ENCODE results near the gene SLC2A4.

DNA sequence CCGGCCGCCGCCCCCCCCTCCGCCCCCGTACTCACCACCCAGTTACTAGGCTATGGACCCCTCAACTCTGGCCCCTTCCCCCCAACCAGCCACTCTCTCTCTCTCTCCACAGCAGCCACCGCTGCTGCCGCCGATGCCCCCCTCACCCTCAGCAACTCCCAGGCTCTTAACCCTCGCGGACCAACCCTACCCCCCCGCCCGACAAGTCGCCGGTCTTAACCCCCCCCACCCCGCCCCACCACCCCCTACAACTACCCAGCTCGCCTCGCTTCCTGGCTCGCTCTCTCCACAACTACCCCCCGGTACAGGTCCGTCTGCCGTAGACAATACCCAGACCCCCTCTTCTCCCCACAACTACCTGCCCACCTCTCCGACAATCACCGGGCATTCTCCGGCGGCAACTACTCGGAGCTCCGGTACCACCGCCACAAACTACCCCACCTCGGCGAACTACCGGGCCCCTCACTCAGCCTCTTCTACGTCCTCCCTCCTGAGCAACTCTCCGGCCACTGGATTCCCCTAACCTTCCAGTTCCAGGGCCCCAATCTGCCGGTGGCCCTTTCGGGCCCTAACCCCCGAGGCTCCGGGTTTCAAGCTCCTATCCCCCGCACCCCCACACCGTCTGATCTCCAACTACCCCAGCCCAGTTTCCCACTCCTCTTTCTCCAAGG lies 43.0 kb upstream of the SLC2A4 start:
- TF ChIP-seq, protein P1, sequence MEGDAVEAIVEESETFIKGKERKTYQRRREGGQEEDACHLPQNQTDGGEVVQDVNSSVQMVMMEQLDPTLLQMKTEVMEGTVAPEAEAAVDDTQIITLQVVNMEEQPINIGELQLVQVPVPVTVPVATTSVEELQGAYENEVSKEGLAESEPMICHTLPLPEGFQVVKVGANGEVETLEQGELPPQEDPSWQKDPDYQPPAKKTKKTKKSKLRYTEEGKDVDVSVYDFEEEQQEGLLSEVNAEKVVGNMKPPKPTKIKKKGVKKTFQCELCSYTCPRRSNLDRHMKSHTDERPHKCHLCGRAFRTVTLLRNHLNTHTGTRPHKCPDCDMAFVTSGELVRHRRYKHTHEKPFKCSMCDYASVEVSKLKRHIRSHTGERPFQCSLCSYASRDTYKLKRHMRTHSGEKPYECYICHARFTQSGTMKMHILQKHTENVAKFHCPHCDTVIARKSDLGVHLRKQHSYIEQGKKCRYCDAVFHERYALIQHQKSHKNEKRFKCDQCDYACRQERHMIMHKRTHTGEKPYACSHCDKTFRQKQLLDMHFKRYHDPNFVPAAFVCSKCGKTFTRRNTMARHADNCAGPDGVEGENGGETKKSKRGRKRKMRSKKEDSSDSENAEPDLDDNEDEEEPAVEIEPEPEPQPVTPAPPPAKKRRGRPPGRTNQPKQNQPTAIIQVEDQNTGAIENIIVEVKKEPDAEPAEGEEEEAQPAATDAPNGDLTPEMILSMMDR (conservative IDR thresholded peaks at IDR 0.05): no peak
- TF ChIP-seq EZH2 (IDR thresholded peaks at IDR 0.05; ENCODE audit: low read depth): no peak
